ENCODE measurements around the gene N4BP2L2.

The N4BP2L2 gene

DNA sequence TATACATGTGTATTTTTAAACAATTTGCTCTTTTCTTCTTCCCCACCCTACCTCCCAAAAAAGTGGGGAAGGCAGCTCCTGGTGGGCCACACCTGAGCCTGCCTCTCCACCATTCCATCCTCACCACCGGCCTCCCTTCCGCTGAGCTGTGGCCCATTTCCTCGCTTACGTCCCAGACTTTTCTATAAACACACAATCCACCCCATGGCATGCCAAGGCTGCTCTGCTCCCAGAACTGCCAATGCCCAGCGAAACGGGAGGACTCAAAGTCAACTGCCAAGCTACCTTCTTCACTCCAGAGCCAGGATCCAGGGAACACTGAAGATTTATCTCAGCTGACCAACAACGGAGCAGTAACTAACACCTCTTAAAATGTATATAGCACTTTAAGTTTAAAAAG is 113.4 kb downstream of the N4BP2L2 start:
- no peak for DNase-seq

DNA sequence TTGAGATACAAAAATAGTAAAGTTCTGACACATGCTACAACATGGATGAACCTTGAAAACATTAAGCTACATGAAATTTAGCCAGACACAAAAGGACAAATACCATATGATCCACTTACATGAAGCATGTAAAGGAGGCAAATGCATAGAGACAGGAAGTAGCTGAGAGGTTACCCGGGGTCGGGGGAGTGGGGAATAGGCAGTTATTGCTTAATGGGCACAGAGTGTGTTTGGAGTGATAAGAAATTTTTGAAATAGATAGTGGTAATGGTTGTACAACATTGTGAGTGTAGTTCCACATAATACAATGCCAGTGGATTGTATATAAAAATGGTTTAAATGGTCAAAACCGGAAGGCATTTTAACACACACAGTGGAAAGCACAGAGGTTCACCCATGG is 115.0 kb downstream of the N4BP2L2 start:
- no peak for DNase-seq

DNA sequence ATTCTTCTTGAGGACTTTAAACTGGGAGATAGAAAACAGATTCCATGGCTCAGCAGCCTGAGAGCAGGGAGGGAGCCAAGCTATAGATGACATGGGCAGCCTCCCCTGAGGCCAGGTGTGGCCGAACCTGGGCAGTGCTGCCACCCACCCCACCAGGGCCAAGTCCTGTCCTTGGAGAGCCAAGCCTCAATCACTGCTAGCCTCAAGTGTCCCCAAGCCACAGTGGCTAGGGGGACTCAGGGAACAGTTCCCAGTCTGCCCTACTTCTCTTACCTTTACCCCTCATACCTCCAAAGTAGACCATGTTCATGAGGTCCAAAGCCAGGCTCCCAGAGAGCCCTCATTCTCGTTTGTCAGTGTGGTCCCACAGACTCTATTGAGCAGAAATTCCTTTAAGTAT is 118.7 kb downstream of the N4BP2L2 start:
- DNase-seq = no peak

DNA sequence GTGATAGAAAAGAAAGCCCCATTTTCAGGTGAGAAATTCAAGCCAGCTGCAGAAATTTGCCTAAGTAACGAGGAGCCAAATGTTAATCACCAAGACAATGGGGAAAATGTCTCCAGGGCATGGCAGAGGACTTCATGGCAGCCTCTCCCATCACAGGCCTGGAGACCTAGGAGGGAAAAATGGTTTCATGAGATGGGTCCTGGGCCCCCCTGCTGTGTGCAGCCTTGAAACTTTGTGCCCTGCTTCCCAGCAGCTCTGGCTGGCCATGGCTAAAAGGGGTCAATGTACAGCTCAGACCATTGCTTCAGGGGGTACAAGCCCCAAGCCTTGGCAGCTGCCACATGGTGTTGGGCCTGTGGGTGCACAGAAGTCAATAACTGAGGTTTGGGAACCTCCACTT is 120.6 kb downstream of the N4BP2L2 start:
- DNase-seq = no peak

DNA sequence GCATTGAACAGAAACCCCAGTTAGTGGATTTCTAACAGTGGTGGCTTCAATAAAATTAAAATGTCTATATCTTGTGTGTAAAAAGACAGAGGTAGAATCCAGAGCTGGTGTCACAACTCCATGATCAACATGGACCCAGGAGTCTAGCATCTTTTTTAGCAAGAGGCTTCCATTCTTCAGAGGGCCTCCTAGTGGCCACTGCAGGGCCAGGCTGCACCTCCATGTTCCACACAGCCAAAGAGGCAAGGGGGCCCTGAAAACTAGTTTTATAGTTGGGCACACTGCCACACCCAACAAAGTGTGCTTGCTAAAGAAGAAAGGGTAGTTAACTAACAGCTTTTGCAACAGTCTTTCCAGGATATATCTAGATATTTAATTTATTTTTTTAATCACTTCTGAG is 123.6 kb downstream of the N4BP2L2 start:
- peak; percentile 7 for DNase-seq

DNA sequence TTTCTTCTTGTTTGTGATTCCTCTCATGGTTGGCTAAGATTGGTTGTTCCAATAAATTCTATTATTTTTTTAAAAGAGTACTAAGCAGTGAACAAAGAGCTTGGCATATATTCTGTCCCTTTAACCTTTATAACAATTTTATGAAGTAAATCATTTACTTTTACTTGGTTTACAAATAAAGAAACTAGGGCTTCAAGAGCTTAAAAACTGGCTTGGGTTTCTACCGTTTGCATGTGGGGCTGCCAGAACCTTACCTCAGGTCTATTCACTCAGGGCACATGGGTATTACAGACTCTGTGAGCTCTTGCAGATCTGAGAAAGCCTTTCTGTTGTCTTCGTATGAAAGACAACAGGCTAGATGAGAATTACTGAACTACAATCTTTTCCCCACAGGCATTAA is 124.0 kb downstream of the N4BP2L2 start:
- DNase-seq = no peak

DNA sequence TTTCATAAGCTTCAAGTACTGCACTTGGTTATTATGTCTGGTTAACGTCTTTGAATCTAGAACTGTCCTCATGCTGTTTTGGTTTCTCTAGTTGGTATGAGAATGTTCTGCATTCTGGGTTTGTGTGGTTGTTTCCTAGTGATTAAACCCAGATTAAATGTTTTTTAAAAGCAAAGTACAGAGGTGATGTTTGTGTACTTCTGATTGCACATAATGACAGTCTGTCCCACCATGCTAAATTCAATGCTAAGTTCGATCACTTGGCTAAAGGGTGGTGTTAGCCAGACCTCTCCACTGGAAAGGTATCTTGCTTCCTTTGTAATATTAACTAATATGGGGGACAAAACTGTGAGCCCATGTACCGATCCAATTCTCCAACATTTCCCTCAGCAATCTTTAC is 125.3 kb downstream of the N4BP2L2 start:
- DNase-seq = no peak

DNA sequence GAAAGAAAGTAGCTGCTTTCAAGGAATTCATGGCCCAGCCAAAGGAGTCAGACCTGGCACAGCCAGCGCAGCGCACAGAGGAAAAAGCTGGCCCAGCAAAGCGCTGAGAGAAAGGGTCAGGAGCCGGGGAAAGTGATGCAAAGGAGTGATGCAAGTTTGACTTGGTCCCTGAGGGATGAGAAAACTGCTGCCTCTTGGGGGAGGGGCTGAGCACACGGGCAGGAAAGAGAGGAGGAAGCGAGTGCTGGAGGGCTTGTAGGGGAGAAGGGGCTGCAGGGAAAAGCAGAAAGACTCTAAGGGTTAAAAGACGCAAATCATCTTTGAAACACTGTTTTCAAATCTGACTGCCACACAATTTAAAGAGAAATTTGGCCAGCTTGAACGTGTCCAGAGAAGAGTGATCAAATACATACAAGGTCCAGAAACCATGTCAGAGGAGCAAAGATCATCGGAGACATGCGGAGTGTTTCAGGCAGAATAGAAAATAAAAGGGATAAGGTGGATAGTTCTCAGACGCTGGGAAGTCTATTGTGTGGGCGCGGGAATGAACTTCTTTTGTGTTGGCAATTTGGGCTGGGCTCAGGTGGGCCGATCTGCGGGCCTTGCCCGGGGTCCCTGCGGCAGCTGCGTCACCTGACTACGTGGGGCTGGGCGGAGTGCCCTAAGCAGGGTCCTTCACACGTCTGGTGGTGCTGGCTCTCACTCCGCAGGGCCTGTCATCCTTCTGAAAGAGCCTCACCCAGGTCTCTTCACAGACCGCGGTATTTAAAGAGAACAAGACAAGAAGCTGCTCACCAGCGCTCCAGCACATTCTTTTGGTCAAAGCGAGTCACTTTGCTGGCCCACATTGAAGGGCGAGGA is 128.8 kb downstream of the N4BP2L2 start:
- peak; percentile 85 for DNase-seq

DNA sequence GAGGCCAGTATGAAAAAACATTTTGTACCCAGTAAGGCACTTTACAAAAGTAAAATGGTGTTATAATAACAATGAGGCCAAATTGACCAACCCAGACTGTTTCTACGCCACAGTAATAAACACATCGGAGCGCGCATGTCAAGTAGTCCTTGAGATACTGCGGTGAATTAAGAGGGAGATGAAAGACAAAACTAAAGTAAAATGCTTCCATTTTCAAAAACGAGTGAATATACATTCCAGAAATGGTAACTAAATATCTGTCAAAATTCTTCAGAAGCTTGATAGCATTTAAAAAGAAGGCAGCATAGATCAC is 129.6 kb downstream of the N4BP2L2 start:
- DNase-seq = no peak

DNA sequence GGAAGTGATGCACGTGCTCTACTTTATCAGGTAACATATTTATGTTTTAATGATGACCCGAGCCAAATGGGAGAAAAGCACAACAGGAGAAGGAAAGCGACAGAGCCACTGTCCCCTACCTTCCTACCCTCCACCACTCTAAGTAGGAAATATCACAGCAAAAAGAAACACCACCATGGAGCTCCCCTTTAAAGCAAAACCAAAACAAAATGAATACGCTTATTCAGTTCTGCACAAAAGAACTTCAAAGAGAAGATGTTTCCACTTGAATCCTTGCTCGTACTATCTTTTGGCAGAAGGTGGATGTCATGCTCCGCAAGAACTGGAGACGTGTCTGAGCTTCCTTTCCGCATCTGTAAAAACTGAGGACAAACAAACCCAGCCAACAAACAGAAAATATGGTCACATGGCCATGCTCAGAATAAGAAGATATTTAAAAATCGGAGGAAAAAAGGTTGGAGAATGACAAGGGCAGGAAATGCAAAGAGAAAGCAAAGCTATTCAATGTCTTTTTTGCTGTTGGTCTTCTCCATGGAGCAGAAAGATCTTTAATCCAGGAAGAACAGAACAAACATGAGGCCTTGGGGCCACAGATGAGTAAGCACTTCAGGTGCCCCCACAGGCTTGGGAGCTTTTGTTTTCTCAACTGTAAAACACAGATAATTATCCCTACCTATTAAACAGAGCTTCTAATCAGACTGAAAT is 130.1 kb downstream of the N4BP2L2 start:
- DNase-seq = no peak

DNA sequence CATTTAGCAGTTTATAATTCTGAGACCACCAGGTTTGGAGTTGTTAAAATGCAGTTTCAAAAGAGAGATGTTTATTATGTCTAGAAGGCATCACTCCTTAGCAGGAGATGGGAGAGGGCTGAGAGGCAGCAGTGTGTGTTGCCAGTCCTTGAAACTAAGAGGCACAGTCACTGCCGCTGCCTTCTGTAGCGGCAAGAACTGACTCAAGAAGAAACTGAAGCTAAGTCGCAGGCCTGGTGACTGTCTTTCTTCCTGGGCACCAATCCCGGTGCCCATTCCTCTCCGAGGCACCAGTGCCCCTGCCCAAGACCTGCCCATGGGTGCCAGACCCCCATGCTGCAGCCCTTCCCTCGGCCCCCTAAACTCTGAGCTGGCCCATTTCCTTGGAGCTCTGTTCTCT is 130.7 kb downstream of the N4BP2L2 start:
- no peak for DNase-seq

DNA sequence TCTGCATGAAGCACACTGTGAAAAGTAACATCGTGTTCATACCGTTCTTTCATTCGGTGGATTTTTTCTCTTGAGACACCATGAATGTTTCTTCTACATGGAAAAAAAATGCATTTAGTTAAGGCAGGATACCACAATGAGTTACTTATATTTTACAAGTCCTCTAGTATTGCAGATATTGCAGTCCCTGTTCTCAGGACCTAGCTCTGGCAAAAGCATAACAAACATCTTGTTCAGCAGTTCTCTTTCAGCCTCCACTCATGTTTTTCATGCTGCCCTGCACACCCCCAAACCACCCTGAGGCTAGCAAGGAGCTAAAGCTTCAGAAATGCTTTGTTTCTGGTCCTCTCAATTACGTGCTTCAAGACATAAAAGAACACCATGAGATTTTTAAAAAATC is 135.5 kb downstream of the N4BP2L2 start:
- DNase-seq = no peak

DNA sequence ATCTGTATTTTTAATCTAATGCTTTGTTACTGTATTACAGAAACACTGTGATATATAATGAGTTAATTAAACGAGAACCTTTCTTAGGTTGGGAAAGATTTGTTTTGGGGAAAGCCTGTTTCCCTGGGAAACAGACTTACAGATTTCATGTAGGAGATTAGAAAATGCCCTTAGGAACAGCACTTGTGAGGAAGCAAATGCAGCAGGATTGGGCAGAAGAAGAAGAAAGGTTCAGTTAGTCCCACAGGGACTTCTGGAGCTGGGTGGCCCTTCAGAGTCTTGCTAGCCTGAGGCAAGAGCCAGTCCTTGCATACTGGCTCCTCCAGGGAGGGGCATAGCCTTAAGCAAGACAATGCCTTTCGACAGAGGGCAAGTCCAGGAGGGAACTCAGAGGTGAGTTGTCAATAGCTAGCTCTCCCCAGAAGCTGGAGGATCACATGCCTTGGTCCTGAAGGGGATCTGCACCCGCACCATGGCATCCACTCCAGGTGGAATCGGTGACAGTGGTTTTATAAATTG is 147.4 kb downstream of the N4BP2L2 start:
- no peak for DNase-seq

DNA sequence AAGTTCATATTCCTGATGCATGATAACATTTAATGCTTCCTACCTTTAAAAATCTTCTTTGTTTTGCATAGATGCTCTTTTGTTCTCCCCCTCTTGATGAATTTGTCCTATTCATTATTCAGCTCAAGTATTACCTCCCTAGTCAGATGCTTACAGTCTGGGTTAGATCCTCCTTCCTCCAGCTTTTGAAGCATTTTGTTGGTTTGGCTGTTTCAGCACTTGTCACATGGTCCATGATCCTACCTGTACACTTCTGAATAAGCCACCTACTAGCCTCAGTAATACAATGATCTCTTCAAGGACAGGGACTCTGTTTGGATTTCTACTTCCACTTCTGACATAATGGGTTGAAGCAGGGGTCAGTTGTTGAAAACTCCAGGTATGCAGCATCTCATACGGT is 148.1 kb downstream of the N4BP2L2 start:
- DNase-seq = no peak

DNA sequence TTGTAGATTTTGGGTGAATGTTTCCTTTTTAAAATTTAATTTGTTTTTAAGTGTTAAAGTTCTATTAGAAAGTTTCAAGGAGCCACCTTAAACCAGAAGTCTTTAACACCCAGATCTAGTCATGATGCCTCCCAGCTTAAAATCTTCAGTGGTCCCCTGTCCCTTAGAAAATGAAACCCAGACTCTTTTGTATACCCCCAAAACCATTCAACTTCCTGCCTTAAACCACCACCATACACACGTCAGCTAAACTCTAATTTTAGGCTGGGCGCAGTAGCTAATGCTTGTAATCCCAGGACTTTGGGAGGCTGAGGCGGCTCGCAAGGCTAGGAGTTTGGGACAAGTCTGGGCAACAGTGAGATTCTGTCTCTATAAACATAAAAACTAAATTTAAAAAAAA is 148.5 kb downstream of the N4BP2L2 start:
- DNase-seq = no peak

DNA sequence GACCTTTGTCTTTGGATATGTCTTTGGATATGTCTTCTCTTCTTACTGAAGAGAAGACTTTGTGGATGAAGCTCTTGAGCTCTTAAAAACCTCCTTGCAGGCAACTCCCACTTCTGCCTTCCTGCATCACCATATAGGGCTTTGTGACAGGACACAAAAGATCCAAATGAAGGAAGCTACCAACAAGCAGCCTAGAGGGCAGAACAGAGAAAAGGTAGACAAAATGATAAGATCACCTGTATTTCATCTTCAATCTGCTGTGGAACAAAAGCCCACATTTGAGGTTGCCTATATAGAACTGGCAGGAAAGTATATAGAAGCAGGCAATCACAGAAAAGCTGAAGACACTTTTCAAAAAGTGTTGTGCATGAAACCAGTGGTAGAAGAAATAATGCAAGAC is 153.2 kb downstream of the N4BP2L2 start:
- DNase-seq = no peak

DNA sequence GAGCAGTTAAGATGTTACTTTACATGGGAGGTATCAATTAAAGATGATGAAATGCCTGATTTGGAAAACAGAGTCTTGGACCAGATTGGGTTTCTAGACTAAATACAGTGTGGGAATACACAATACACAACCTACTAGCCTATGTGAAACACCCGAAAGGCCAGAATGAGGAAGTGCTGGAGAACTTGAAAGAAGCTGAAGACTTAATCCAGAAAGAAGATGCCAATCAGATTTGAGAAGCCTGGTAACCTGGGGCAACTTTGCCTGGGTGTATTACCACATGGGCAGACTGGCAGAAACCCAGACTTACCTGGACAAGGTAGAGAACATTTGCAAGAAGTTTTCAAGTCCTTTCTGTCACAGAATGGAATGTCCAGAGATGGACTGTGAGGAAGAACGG is 153.9 kb downstream of the N4BP2L2 start:
- no peak for DNase-seq

DNA sequence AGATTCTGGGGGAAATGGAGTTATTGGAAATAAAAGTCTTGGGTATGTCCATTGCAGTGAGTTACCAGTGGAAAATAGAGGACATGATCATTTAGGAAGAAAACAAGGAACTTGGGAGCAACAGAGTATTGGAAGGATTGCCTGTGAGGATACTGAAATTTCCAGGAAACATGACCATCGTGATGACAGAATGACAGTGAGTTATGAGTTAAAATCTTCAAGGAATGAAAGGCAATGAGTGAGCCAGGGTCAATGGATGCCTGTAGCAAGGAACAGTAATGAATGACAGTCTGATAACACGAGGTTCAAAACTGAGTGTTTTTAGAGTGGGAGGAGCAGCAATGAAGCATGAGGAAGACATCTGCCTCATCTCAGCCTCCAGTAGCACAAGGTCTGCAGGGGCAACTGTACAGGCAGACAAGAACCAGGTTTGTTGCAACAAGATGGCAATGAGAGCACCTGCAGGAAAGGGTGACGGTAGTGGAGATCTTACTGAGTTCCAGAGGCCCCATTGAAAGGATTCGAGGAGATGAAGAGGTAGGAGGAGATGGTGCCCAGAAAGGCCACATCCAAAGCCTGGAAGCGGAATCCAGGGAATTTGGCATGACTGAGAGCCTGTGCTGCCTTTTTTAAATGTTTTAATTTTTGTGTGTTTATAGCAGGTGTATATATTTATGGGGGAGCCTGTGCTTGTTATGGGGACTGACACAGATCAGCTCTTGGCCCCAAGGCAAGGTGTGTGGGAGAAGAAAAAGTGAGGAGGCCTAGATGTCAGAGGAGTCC is 154.6 kb downstream of the N4BP2L2 start:
- DNase-seq = no peak
